Astrocyte (in vitro differentiated cells and primary cell): ENCODE measurements around the gene SEMA3B.

Source experiments
- EZH2 ChIP-seq: IDR thresholded peaks from 2 replicates; pipeline ENCODE4 v1.6.1; 2012; ENCODE audit warnings: mild to moderate bottlenecking, low read length, inconsistent platforms; ENCODE audit not compliant: insufficient read depth
- TF ChIP-seq, protein P1 (sequence below): IDR thresholded peaks from 2 replicates; pipeline ENCODE4 v1.5.1; 2011; ENCODE audit warnings: low read depth, mild to moderate bottlenecking, inconsistent platforms, low read length, moderate library complexity; ENCODE audit not compliant: insufficient read depth

DNA sequence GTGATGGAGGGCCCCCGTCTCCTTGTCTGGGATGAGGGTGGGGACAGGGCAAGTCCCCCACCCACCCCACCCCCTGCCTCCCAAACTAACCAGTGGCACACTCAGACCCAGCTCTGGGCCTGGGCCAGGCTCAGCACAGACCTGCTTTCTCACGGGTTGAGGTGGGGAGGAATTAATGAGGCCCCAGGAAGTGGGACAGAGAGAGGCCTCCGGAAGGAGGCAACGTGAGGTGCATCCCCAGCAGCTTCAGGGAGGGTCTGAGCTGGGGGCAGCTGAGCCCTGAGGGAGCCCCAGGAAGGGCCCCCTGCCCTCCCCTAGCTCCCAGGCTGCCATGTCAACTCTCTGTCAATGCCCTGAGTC is 47.9 kb upstream of the SEMA3B start:
- TF ChIP-seq, protein P1, sequence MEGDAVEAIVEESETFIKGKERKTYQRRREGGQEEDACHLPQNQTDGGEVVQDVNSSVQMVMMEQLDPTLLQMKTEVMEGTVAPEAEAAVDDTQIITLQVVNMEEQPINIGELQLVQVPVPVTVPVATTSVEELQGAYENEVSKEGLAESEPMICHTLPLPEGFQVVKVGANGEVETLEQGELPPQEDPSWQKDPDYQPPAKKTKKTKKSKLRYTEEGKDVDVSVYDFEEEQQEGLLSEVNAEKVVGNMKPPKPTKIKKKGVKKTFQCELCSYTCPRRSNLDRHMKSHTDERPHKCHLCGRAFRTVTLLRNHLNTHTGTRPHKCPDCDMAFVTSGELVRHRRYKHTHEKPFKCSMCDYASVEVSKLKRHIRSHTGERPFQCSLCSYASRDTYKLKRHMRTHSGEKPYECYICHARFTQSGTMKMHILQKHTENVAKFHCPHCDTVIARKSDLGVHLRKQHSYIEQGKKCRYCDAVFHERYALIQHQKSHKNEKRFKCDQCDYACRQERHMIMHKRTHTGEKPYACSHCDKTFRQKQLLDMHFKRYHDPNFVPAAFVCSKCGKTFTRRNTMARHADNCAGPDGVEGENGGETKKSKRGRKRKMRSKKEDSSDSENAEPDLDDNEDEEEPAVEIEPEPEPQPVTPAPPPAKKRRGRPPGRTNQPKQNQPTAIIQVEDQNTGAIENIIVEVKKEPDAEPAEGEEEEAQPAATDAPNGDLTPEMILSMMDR, result no peak
- no peak for TF ChIP-seq EZH2
